NCI-H510A treated with DMSO at 0.1 percent for 48 hours (cell line): ENCODE data around the gene FRMD7.
"Not testable (repeated sequence)": the region's sequence is repeated elsewhere in the genome, so short reads cannot be mapped to it uniquely, and the experiment has no call there.

ENCODE experiments used
- DNase-seq: peaks from one replicate; lab custom pipeline; 2025; lab: John Stamatoyannopoulos, UW

FRMD7 gene

GRCh38 chrX:132127743-132128142 lies at the start of gene FRMD7:
Gene FRMD7 (minus strand): TSS chrX:132128020. CDS start chrX:132127844, 176 bp downstream.
- no peak for DNase-seq

DNA sequence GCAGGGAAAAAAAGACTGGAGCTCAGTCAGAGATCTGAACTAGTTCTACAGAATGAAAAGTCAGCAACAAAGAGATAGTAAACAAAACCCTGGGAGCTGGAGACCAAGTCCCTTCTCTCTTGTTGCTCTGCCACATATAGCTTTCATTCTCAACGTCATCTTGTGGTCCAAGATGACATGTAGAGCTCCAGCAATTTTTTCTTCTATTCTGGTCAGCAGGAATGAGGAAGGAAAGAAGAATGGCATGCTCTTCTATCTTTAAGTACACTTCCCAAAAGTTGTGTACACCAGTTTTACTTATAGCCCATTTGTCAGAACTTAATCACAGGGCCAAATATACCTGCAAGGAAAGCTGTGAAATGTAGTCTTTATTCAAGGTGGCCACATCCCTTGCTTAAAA lies 45.8 kb upstream of the FRMD7 start:
- DNase-seq = no peak

DNA sequence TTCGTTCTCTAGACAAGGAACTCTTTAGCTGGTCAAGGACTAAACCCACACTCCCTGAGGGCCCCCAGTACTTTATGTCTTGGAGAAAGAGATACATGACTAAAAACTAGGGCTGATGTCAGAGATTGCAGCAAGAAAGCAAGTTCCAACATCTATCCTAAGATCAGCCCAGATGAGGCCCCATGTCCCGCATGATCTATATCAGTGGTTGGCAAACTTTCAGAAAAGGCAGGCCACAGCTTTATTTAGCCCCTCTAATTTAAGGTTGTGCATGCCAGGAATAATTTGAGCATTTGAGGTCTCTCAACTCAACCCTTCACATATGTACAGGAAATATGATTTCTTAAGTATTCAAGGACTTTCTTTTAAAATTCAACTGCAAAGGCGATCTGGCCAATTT lies 44.1 kb upstream of the FRMD7 start:
- DNase-seq = no peak

DNA sequence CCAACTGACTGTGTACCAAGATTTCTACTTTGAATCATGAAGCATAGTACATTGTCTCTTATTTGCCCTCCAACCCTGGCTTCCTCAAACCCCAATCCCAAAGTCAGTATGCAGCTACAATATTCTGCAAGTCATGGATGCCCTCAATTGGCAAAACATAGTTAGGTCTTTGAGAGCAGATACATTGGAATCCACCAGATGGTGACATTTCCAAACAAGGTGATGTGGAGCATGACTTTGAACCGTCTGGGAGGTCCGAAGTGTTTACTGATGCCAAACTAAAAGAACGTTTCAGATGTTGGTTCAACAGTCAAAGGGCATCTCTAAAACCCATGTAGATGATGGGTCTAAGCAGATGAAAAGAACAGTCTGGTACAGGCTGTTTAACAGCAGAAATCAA lies 43.7 kb upstream of the FRMD7 start:
- DNase-seq = no peak

GRCh38 chrX:132169554-132169953 lies 41.7 kb upstream of the FRMD7 start:
- peak; percentile 60 for DNase-seq

GRCh38 chrX:132165651-132166050 lies 37.8 kb upstream of the FRMD7 start:
- no peak for DNase-seq

GRCh38 chrX:132165005-132165404 lies 37.2 kb upstream of the FRMD7 start:
- no peak for DNase-seq

DNA sequence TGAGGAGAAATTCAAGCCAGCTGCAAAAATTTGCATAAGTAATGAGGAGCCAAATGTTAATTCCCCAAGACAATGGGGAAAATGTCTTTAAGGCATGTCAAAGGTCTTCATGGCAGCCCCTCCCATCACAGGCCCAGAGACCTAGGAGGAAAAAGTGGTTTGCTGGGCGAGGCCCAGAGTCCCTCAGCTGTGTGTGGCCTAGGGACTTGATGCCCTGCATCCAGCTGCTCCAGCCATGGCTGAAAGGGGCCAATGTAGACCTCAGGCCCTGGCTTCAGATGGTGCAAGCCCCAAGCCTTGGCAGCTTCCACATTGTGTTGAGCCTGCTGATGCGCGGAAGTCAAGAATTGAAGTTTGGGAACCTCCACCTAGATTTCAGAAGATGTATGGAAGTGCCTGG lies 35.3 kb upstream of the FRMD7 start:
- not testable (repeated sequence) for DNase-seq

DNA sequence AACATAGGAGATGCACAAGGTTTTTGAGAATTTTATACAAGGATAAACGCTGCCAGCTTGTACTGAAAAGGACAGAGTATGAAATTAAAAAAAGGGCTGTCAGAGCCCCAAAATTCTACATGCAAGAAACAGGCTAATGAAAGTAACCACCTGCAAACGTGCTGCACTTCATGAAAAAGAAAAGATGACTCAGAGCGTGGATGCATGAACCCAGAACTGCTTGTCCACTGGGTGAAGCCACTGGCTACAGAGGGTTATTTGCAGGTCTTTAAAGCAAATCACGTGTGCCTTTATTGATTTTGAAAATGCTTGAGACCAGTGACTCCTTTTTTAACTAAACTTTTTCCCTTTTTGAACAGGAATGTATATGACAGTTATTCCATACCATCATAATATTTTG lies 25.3 kb upstream of the FRMD7 start:
- DNase-seq = no peak

DNA sequence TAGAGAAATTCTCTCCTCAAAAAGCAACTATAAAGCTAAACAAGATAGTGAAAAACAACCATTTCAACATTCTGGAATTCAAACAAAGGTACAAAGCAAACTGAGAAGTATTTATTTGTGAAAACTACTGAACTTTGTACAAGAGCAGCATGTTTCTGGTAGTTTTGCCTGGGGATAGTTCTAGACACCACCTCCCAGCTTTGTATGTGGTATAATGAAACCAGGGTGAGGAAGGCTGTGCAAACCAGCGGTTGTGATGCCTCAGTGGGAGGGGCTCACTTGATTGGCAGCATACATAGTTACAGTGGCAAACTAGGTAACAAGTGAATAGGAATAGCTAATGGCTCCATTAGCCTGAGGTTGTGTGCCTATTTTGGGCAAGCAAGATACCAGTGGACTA lies 18.6 kb upstream of the FRMD7 start:
- no peak for DNase-seq

DNA sequence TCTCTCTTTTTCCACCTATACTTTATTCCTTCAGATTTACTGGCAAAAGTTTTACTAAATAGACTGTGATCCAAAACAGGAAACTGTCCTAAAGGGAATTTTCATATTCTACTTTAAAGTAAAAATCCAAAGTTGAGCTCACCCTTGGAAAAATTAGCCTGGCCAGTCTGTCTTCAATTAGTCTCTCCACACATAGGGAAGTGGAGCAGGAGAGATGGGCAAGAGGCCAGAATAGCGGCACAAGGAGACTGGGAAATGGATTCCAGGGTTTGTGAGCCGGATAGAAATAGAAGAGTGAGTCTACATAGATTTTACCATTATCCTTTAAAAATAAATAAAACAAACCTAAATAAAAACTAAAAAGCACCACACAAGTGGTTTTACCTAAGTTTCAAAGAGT lies 16.2 kb upstream of the FRMD7 start:
- no peak for DNase-seq

GRCh38 chrX:132125906-132126305 lies 1.9 kb downstream of the FRMD7 start:
- no peak for DNase-seq

DNA sequence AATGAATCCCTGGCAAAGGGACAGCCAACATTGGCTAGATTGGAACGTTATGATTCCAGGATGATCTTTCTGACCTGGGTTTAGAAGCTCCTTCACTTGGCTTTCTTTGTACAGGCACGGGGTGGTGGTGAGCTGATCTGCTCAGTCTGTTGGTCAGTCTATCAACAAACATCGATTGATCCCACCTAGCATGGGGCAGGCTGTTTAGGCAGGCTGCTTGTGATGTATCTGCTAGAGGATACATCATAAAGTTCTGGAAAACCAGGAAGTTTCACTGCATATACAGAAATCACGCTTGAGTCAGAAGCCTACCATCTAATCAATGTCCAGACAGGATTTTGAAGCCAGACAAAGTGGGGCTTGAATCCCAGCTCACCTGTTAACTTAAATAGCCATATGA lies 6.9 kb downstream of the FRMD7 start:
- DNase-seq = no peak

DNA sequence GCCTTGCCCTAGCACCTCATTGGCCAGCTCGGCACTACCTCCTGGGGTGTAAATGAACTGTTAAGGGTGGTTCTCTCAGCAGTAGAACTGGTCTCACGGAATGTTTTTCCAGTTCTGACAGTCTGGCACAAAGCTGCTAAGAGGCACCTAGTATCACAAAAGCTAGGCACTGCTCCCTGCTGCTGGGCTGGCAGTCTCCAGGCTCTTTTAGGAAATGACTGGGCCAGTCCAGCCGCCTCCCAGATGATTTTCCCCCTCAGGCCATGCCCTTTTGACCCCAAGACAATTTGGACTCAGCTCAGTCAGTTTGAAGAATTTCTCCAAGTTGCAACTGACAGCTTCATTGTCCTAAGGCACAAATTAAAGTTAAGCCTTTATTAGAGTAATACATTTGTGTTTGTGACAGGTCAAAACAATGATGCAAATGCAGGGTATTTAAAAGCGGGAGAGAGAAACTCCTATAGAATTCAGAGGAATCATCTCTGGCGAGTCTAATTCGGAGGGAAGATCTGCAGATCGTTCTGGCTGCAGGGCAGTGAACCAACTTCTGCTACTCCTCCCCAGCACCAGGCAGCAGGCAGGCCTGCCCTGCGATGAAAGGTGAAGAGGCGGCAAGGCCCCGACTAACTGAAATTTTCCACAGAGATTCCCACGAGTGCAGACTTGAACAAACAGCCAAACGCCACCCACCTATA lies 7.9 kb downstream of the FRMD7 start:
- peak; percentile 8 for DNase-seq

DNA sequence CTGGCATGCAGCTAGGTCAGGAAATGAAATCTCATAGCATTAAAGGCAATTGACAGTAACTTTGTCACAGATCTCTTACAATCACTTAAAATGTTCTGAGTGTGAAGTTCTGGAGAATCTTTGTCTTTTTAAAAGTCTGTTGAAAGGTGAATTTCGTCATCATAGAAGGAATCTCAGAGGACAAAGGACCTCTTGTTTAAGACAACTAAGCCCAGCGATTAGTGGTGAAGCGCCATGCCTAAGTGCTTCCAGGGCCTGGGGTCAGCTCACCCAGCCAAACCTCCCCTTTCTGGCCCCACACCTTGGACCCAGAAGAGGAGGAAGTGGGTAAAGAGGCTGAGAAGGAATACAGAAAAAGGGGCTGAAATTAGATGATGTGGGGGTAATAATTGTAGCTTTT lies 8.5 kb downstream of the FRMD7 start:
- no peak for DNase-seq

DNA sequence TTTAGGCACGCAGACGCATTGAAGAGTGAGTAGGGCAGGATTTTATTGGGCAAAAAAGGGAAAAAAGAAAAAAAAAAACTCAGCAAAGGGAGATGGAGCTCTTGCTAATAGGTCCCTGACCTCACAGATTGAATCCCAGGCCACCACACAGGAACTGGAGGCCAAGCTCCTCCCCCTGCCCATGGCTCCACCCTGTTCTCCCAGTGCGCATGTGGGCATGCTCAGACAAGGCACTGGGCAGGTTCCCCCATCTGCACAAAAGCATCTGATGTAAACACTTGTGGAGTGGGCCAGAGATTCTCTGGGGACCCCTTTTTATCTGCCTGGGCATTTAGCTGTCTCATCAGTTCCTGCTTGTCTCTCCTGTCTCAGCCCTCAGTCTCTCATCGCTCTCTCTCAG lies 9.5 kb downstream of the FRMD7 start:
- no peak for DNase-seq

DNA sequence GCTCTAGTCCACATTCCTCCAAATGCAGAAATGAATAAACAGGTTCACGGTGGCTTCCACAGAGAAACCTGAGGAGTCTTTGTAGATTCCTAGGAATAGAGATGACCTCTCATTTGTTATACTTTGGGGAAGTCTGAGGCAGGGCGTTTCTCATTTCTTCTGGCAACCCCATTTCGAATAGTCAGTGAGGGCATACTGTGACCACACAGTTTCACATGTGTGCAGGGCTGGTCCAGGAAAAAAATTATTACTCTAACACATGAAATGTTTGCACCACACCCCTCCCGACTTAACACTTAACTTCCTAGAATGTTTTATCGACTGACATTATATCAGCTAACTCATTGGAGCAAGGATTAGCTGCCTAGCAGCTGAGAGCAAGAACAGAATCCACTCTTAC lies 12.0 kb downstream of the FRMD7 start:
- no peak for DNase-seq

DNA sequence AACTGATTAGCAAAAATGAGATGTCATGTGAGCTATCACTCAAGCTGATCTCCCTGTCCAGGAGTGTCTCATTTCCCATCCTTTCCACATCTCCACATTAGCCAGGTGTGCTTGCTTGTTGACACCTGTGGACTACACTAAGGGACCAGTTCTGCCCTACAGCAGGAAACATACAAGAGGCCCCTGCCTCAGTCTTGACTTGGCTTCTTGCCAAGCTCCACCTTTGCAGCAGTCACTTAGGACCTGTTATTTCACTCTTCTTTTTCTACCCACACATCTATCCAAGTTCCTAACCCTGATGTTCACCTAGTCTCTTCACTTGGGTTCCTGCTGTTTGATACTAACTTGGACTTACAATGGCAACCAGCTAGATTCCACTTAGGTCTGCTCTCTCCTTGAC lies 13.2 kb downstream of the FRMD7 start:
- DNase-seq = peak; percentile 66

GRCh38 chrX:132107291-132107690 lies 20.5 kb downstream of the FRMD7 start:
- no peak for DNase-seq

- DNase-seq = no peak
Observed at GRCh38 chrX:132101799-132102198, 26.0 kb downstream of the FRMD7 start.

- no peak for DNase-seq
Observed at GRCh38 chrX:132101206-132101605, 26.6 kb downstream of the FRMD7 start.

GRCh38 chrX:132098704-132099103 lies 29.1 kb downstream of the FRMD7 start:
- not testable (repeated sequence) for DNase-seq

GRCh38 chrX:132094164-132094563 lies 33.7 kb downstream of the FRMD7 start:
- no peak for DNase-seq

GRCh38 chrX:132093239-132093860 lies 34.5 kb downstream of the FRMD7 start:
- DNase-seq = no peak
